Natural killer cell (primary cell): ENCODE data around the gene TMEM135. TPM values are rescaled to one million over a fixed set of nuclear protein-coding genes. Genes with fewer than 3 reads are reported as not detected.

ENCODE experiments used
- ATAC-seq, 3 donors: fragments of 150-1000 bp in 2 of 3; fragments of 200-7000 bp in 1 of 3; cut with Tn5 transposase; 1 replicate in 1 of 3; 2 replicates in 2 of 3; pipeline ENCODE4 v1.10.0; 2021; ENCODE audit warnings: mild to moderate bottlenecking in 2 of 3, moderate library complexity in 2 of 3
- DNase-seq, 2 donors: peaks; one replicate each; pipeline versions ENCODE4 v3.0.0 to v3.0.0-alpha.2; 2013 to 2021; ENCODE audit warnings: mixed read lengths in 1 of 2
- H3K27ac ChIP-seq: one replicate; pipeline ENCODE4 v1.5.1; 2013; ENCODE audit warnings: mild to moderate bottlenecking, low read length
- H3K27me3 ChIP-seq: one replicate; pipeline ENCODE4 v1.6.1; 2013; ENCODE audit warnings: low read length; ENCODE audit not compliant: control insufficient read depth, insufficient read depth
- H3K36me3 ChIP-seq: one replicate; pipeline ENCODE4 v1.6.1; 2013; ENCODE audit warnings: low read length; ENCODE audit not compliant: control insufficient read depth, insufficient read depth
- H3K4me1 ChIP-seq: one replicate; pipeline ENCODE4 v1.6.1; 2013; ENCODE audit warnings: low read length; ENCODE audit not compliant: control insufficient read depth, insufficient read depth
- H3K4me3 ChIP-seq: one replicate; pipeline ENCODE4 v1.5.1; 2013; ENCODE audit warnings: low read length
- H3K9me3 ChIP-seq: one replicate; pipeline ENCODE4 v1.6.1; 2013; ENCODE audit warnings: low read length; ENCODE audit not compliant: control insufficient read depth, insufficient read depth
- H3K27ac Mint-ChIP-seq, 2 donors: one replicate each; pipeline ENCODE4 v1.8.0; 2022; ENCODE audit warnings: mild to moderate bottlenecking in 2 of 2, mixed read lengths in 2 of 2, moderate library complexity in 1 of 2
- H3K27me3 Mint-ChIP-seq, 2 donors: one replicate each; pipeline ENCODE4 v1.8.0; 2022; ENCODE audit warnings: low read depth in 2 of 2, mixed read lengths in 2 of 2
- H3K36me3 Mint-ChIP-seq: one replicate; pipeline ENCODE4 v1.8.0; 2022; ENCODE audit warnings: mixed read lengths
- H3K4me1 Mint-ChIP-seq, 2 donors: one replicate each; pipeline ENCODE4 v1.8.0; 2022; ENCODE audit warnings: mixed read lengths in 2 of 2
- H3K4me3 Mint-ChIP-seq: one replicate; pipeline ENCODE4 v1.8.0; 2022; ENCODE audit warnings: mild to moderate bottlenecking, moderate library complexity, mixed read lengths
- H3K9me3 Mint-ChIP-seq, 2 donors: one replicate each; pipeline ENCODE4 v1.8.0; 2022; ENCODE audit warnings: mixed read lengths in 2 of 2
- WGBS: methylation state at CpG from one replicate; pipeline ENCODE4 v1.1.7; 2013; ENCODE audit warnings: missing lambda C conversion rate; ENCODE audit not compliant: insufficient coverage; 5-methylcytosine and 5-hydroxymethylcytosine counted together
- intact Hi-C: fragments of 100-400 bp; cut with micrococcal nuclease; formaldehyde crosslinking; loops from one replicate; pipeline ENCODE4 v1.14.2; 2022
- total RNA-seq, 4 donors: library from RNA; stranded (reverse); fragments of 120-200 nt in 1 of 4; gene quantifications; one replicate each; pipeline versions ENCODE4 v1.2.3 to v1.2.4, GENCODE V29; 2013 to 2022
- TF ChIP-seq, protein P1 (sequence below): fragments of 200-600 bp; IDR thresholded peaks from one replicate; pipeline ENCODE4 v1.8.0; 2022; ENCODE audit warnings: antibody characterized with exemption

TMEM135 gene
- total RNA-seq, 3 donors from 2014 or later (not counting 1 experiment from before 2014, with no cell fraction given), result 18.8 to 42.0 (median 36.1) TPM

DNA sequence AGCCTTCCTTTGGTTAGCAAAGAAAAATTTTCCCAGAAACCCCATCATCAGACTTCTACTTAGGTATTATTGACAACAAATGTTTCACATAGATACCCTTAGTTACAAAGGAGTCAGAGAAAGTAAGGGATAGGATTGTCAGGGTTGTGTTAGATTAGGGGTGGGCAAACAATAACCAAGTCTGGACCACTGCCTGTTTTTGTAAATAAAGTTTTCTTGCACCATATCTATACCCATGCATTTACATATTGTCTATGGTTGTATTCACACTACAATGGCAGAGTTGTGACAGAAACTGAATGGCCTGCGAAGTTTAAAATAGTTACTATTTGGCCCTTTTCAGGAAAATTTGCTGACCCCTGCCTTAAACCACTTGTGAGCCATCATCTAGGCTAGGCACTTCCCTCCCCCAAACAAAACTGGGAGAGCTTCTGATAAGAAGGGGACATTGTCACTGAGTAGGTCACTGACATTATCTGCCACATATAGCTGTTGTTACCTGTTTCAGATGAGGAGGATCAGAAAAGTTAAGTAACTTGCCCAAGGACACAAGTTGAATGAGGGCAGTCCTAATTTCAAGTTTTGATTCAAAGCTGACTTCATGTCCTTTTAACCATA is 40.7 kb upstream of the TMEM135 start:
- ATAC-seq (no peak), DNase-seq (no peak)
- Histone ChIP-seq H3K36me3 (no peaks in the 10 kb centered on the region), H3K9me3 (no peaks in the 10 kb centered on the region), H3K4me1 (no peaks in the 10 kb centered on the region), H3K27me3 (no peaks in the 10 kb centered on the region), H3K4me3 (no peak overlapping the region), H3K27ac (no peak overlapping the region)
- Mint-ChIP-seq H3K4me3 (no peak overlapping the region), H3K27me3 (no peaks in the 10 kb centered on the region), H3K4me1 (no peaks in the 10 kb centered on the region), H3K27ac (no peak overlapping the region), H3K36me3 (no peaks in the 10 kb centered on the region), H3K9me3 (no peaks in the 10 kb centered on the region)
- intact Hi-C loops, result no loop called here
- TF ChIP-seq, protein P1, sequence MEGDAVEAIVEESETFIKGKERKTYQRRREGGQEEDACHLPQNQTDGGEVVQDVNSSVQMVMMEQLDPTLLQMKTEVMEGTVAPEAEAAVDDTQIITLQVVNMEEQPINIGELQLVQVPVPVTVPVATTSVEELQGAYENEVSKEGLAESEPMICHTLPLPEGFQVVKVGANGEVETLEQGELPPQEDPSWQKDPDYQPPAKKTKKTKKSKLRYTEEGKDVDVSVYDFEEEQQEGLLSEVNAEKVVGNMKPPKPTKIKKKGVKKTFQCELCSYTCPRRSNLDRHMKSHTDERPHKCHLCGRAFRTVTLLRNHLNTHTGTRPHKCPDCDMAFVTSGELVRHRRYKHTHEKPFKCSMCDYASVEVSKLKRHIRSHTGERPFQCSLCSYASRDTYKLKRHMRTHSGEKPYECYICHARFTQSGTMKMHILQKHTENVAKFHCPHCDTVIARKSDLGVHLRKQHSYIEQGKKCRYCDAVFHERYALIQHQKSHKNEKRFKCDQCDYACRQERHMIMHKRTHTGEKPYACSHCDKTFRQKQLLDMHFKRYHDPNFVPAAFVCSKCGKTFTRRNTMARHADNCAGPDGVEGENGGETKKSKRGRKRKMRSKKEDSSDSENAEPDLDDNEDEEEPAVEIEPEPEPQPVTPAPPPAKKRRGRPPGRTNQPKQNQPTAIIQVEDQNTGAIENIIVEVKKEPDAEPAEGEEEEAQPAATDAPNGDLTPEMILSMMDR, result no peak
- WGBS, result 100% methylated on average over 1 of the region's 1 CpG

DNA sequence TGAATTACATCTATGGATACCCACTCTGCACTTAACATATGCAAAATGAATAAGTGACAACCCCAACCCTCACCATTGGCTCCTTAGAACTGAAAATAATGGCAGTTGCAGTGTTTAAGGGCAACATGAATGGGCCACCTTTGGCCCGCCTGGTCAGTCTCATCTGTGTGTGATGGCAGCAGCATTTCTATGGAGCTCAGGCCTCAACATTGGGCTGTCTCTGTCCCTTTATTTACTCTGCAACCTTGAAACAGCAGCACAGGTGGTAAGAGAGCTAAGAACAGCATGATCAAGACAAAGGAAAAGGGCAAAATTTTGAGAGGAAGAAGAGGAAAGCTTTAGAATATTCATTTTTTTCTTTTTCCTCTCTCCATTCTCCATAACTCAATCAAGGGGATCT is 38.3 kb upstream of the TMEM135 start:
- no peak overlapping the region for H3K4me3 ChIP-seq
- TF ChIP-seq, protein P1, result no peak
- intact Hi-C loops, result no loop called here

DNA sequence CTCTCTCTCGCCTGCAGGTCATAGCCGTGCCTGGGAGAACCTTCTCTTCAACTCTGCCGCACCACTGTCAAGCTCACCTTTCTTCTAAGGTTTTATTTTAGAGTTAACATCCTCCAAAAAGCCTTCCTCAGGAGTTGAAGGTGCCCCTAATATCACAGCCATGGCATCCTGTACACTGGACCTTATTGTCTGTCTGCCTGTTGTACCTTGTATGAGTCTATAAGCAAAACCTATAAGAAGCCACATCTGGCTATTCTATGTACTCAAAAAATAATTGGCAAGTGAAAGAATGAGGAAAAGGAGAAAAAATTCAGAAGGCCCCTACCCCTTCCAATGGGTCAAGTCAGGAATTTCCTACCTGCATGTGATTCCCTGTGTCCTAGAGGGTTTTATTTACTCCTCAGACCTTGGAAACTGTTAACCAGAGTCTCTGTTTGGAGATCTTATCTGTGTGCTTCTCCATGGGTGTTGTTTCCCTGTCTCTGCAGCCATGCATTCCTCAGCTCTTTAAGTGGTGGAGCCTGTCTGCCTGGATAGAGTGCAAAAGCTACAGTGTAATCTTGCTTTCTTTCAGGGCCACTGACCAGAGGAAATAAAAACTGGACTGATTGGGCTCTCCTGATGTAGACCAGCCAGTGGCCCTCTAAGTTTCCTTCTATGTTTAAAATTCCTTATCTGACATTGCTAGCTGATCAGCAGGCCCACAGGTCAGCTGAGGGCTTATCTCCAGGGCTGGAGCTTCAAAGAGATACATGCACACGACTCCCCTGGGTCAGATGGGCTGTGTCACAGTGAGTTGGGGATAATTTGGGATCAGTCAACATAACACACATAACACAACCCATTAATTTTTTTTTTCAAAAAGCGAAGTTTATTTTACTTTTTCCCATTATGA is 37.6 kb upstream of the TMEM135 start:
- no peak overlapping the region for H3K4me3 Mint-ChIP-seq
- H3K27ac ChIP-seq, result no peak overlapping the region
- no peak for DNase-seq
- H3K4me1 Mint-ChIP-seq, result no peaks in the 10 kb centered on the region
- H3K4me3 ChIP-seq, result no peak overlapping the region
- H3K27me3 Mint-ChIP-seq, result peaks cover 0 to 3% of the 10 kb centered on the region in 2 donors
- H3K27ac Mint-ChIP-seq, result no peak overlapping the region
- intact Hi-C loops, result no loop called here
- H3K4me1 ChIP-seq, result no peaks in the 10 kb centered on the region
- WGBS, result 63% methylated on average over 3 of the region's 5 CpGs
- no peak for ATAC-seq
- no peaks in the 10 kb centered on the region for H3K36me3 ChIP-seq
- H3K27me3 ChIP-seq, result no peaks in the 10 kb centered on the region
- H3K9me3 Mint-ChIP-seq, result no peaks in the 10 kb centered on the region
- H3K36me3 Mint-ChIP-seq, result no peaks in the 10 kb centered on the region
- TF ChIP-seq, protein P1, result no peak
- no peaks in the 10 kb centered on the region for H3K9me3 ChIP-seq

More for the DNA sequence above, 38.3 kb upstream of the TMEM135 start:
- Mint-ChIP-seq H3K27me3 (no peaks in the 10 kb centered on the region), H3K4me1 (no peaks in the 10 kb centered on the region), H3K4me3 (no peak overlapping the region), H3K27ac (no peak overlapping the region), H3K36me3 (no peaks in the 10 kb centered on the region), H3K9me3 (no peaks in the 10 kb centered on the region)
- Histone ChIP-seq H3K36me3 (no peaks in the 10 kb centered on the region), H3K4me1 (no peaks in the 10 kb centered on the region), H3K27me3 (no peaks in the 10 kb centered on the region), H3K27ac (no peak overlapping the region), H3K9me3 (no peaks in the 10 kb centered on the region)
- no peak for DNase-seq
- no peak for ATAC-seq
- 100% methylated on average over 1 of the region's 1 CpG for WGBS
